ENCODE measurements around the gene SFR1.

- TF ChIP-seq CTCF (IDR thresholded peaks at IDR 0.05) (no peak), POLR2A (IDR thresholded peaks at IDR 0.05) (no peak), EP300 (IDR thresholded peaks at IDR 0.05) (no peak)
Measured at GRCh38 chr10:104128214-104128613, 6.2 kb downstream of the SFR1 start.
